ENCODE results near the gene TAF11L2.
"Not testable (repeated sequence)": the region's sequence is repeated elsewhere in the genome, so short reads cannot be mapped to it uniquely, and the experiment has no call there.

Gene TAF11L2

DNA sequence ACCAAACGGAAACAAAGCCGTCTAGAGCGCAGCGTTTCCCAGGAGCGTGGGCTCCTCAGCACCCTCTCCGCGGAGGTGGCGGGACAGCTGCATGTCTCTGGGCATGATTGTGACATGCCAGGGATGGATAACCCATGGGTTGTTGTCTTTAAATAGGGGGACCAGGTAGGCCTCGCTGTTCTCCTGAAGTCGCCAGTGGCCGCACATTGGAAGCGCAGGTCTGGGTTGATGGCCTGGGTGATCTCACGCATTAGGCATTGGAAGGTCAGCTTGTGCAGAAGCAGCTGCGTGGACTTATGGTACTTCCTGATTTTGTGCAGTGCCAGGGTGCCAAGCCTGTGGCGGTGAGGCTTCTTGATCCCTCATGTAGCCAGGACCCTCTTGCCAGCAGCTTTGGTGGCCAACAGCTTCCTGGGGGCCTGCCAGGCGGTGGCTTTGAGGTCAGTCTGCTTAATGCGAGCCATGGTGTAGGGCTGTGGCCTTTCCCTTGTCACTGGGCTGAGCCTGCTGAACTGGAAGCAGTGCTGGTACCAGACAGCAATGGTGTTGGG lies 13.8 kb downstream of the TAF11L2 start:
- DNase-seq (ENCODE audit: low spot score), result no peak
- TF ChIP-seq, protein P1, sequence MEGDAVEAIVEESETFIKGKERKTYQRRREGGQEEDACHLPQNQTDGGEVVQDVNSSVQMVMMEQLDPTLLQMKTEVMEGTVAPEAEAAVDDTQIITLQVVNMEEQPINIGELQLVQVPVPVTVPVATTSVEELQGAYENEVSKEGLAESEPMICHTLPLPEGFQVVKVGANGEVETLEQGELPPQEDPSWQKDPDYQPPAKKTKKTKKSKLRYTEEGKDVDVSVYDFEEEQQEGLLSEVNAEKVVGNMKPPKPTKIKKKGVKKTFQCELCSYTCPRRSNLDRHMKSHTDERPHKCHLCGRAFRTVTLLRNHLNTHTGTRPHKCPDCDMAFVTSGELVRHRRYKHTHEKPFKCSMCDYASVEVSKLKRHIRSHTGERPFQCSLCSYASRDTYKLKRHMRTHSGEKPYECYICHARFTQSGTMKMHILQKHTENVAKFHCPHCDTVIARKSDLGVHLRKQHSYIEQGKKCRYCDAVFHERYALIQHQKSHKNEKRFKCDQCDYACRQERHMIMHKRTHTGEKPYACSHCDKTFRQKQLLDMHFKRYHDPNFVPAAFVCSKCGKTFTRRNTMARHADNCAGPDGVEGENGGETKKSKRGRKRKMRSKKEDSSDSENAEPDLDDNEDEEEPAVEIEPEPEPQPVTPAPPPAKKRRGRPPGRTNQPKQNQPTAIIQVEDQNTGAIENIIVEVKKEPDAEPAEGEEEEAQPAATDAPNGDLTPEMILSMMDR (IDR thresholded peaks at IDR 0.05; ENCODE audit: extremely low read depth, missing control alignments), result no peak

DNA sequence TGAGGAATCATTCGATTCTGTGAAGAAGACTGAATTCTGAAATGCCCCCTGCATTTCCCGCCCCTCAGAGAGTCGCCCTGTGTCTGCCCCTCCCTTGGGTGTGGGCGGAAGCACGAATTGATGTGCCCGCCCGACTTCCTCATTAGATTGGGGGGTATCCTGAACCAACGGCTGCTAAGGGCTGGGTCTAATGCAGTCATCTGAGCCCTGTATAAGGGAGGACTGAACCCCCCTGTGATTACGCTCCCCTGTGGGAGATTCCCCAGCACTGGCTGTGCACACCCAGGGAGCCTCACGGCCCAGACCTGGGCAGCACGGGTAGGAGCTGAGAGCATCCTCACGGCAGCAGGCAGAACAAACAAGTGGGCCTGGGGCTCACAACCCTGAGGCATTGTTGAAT lies 19.5 kb downstream of the TAF11L2 start:
- not testable (repeated sequence) for DNase-seq (ENCODE audit: low spot score)

DNA sequence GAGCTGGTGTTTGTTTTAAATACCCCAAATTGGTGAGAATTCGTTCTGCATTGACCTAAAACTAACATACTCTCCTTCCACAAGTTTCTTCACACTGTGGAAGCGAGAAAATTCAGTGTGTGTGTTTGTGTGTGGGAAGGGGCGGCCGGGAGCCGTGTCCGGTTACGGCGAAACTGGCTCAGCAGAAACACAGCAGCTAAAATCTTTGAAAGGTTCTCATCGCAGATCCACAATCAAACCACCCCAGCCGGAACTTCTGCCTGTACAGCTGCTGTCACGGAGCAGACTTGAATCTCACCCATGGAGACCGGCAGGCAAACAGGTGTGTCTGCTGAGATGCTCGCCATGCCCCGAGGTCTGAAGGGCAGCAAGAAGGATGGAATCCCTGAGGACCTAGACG lies 20.0 kb downstream of the TAF11L2 start, which contains the start of gene TAF11L3:
Gene TAF11L3 (plus strand): TSS at position 301 of the 400 bp plus-strand sequence.
- not testable (repeated sequence) for DNase-seq (ENCODE audit: low spot score)

DNA sequence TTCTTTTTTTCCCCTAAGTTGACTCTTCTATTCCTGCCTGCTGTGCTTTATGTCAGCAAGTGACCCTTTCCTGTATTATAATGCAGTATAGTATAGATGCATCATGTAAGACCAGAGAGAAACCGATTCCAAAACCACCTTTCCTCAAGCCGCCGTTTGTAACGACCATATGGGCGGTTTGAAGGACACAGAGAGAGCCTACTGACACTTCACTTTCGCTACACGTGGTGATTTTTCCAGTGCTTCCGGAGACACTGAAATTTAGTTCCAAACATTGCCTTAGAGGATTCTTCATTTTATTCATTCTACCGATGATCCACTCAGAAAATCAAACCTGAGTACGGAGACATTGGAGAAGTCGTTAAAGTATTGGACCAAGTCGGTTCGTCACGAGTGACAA lies 21.5 kb downstream of the TAF11L2 start:
- not testable (repeated sequence) for DNase-seq (ENCODE audit: low spot score)

DNA sequence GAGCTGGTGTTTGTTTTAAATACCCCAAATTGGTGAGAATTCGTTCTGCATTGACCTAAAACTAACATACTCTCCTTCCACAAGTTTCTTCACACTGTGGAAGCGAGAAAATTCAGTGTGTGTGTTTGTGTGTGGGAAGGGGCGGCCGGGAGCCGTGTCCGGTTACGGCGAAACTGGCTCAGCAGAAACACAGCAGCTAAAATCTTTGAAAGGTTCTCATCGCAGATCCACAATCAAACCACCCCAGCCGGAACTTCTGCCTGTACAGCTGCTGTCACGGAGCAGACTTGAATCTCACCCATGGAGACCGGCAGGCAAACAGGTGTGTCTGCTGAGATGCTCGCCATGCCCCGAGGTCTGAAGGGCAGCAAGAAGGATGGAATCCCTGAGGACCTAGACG lies 23.5 kb downstream of the TAF11L2 start, which contains the start of gene TAF11L4:
Gene TAF11L4 (plus strand): TSS at position 301 of the 400 bp plus-strand sequence.
- not testable (repeated sequence) for DNase-seq (ENCODE audit: low spot score)

DNA sequence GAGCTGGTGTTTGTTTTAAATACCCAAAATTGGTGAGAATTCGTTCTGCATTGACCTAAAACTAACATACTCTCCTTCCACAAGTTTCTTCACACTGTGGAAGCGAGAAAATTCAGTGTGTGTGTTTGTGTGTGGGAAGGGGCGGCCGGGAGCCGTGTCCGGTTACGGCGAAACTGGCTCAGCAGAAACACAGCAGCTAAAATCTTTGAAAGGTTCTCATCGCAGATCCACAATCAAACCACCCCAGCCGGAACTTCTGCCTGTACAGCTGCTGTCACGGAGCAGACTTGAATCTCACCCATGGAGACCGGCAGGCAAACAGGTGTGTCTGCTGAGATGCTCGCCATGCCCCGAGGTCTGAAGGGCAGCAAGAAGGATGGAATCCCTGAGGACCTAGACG lies 26.9 kb downstream of the TAF11L2 start, which contains the start of gene TAF11L5:
Gene TAF11L5 (plus strand): TSS at position 301 of the 400 bp plus-strand sequence.
- DNase-seq (ENCODE audit: low spot score), result not testable (repeated sequence)

DNA sequence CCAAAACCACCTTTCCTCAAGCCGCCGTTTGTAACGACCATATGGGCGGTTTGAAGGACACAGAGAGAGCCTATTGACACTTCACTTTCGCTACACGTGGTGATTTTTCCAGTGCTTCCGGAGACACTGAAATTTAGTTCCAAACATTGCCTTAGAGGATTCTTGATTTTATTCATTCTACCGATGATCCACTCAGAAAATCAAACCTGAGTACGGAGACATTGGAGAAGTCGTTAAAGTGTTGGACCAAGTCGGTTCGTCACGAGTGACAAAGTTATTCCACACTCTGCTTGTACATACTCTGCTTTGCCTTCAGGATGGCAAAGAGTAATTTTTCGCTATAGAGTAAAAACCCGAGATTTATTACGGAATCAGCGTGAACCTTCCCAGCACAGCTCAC lies 28.5 kb downstream of the TAF11L2 start:
- DNase-seq (ENCODE audit: low spot score), result not testable (repeated sequence)

DNA sequence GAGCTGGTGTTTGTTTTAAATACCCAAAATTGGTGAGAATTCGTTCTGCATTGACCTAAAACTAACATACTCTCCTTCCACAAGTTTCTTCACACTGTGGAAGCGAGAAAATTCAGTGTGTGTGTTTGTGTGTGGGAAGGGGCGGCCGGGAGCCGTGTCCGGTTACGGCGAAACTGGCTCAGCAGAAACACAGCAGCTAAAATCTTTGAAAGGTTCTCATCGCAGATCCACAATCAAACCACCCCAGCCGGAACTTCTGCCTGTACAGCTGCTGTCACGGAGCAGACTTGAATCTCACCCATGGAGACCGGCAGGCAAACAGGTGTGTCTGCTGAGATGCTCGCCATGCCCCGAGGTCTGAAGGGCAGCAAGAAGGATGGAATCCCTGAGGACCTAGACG lies 30.3 kb downstream of the TAF11L2 start, which contains the start of gene TAF11L6:
Gene TAF11L6 (plus strand): TSS at position 301 of the 400 bp plus-strand sequence.
- not testable (repeated sequence) for DNase-seq (ENCODE audit: low spot score)
